DOHH2 (cell line): ENCODE data around the gene LRRC27.

ENCODE experiments used
- EZH2phosphoT487 ChIP-seq: fragments of 200-600 bp; sonication (generic); IDR thresholded peaks from 2 replicates; pipeline ENCODE4 v1.6.1; 2017; ENCODE audit warnings: borderline replicate concordance, mild to moderate bottlenecking, antibody characterized with exemption, low read length, moderate library complexity, mixed read lengths
- TF ChIP-seq, protein P1 (sequence below): fragments of 200-600 bp; sonication (generic); IDR thresholded peaks from one replicate; pipeline ENCODE4 v1.5.1; 2014; ENCODE audit warnings: antibody characterized with exemption, mild to moderate bottlenecking, low read depth, low read length; ENCODE audit not compliant: poor library complexity, severe bottlenecking

- TF ChIP-seq, protein P1, sequence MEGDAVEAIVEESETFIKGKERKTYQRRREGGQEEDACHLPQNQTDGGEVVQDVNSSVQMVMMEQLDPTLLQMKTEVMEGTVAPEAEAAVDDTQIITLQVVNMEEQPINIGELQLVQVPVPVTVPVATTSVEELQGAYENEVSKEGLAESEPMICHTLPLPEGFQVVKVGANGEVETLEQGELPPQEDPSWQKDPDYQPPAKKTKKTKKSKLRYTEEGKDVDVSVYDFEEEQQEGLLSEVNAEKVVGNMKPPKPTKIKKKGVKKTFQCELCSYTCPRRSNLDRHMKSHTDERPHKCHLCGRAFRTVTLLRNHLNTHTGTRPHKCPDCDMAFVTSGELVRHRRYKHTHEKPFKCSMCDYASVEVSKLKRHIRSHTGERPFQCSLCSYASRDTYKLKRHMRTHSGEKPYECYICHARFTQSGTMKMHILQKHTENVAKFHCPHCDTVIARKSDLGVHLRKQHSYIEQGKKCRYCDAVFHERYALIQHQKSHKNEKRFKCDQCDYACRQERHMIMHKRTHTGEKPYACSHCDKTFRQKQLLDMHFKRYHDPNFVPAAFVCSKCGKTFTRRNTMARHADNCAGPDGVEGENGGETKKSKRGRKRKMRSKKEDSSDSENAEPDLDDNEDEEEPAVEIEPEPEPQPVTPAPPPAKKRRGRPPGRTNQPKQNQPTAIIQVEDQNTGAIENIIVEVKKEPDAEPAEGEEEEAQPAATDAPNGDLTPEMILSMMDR: no peak
- no peak for TF ChIP-seq EZH2phosphoT487
Measured at GRCh38 chr10:132417257-132417910, 85.4 kb downstream of the LRRC27 start.
